Panc1 (cell line): Measurements from ENCODE around the gene SMAP1. TPM values are rescaled to one million over a fixed set of nuclear protein-coding genes. Genes with fewer than 3 reads are reported as not detected.

Experiments used
- ATAC-seq: fragments of 200-7000 bp; cut with Tn5 transposase; 2 replicates; pipeline ENCODE4 v1.9.1; 2020; ENCODE audit warnings: mild to moderate bottlenecking, moderate library complexity
- BruUV-seq: library from RNA; stranded (reverse); fragments of 400-500 nt; replicated peaks from 2 replicates; lab custom pipeline; 2021; lab: Mats Ljungman, UMichigan
- CTCF ChIA-PET: fragments of 300-600 bp; sonication (Branson Sonifier 250); formaldehyde crosslinking; loops from one replicate; lab custom pipeline; 2022; ENCODE audit warnings: antibody characterized with exemption; lab: Charles Lee
- POLR2A ChIA-PET: fragments of 300-600 bp; sonication (Branson Sonifier 250); formaldehyde crosslinking; loops from one replicate; lab custom pipeline; 2022; ENCODE audit warnings: antibody characterized with exemption; lab: Charles Lee
- DNase-seq: peaks from one replicate; pipeline ENCODE4 v3.0.0-alpha.2; 2010; ENCODE audit warnings: low read depth, low spot score
- H3K27ac ChIP-seq: 2 replicates; pipeline ENCODE4 v1.5.1; 2011; ENCODE audit warnings: mild to moderate bottlenecking, low read length, inconsistent platforms
- H3K27me3 ChIP-seq: fragments of 200-500 bp; sonication (Bioruptor generic); 2 replicates; pipeline ENCODE4 v1.6.0; 2014; ENCODE audit warnings: low read length, inconsistent platforms; ENCODE audit not compliant: control insufficient read depth, insufficient read depth
- H3K36me3 ChIP-seq: fragments of 200-500 bp; sonication (Bioruptor generic); 2 replicates; pipeline ENCODE4 v1.5.1; 2014; ENCODE audit warnings: inconsistent platforms, mild to moderate bottlenecking, low read length, moderate library complexity; ENCODE audit not compliant: control insufficient read depth, insufficient read depth
- H3K4me1 ChIP-seq: 2 replicates; pipeline ENCODE4 v1.5.1; 2011; ENCODE audit warnings: inconsistent platforms, mild to moderate bottlenecking, low read length, moderate library complexity; ENCODE audit not compliant: control insufficient read depth, insufficient read depth
- H3K4me3 ChIP-seq, 2 experiments: 2 replicates each; pipeline ENCODE4 v1.5.1; 2011 to 2012; ENCODE audit warnings: low read depth in 2 of 2, low read length in 2 of 2, mild to moderate bottlenecking in 2 of 2, inconsistent platforms in 1 of 2, moderate library complexity in 1 of 2
- H3K9me3 ChIP-seq: fragments of 200-500 bp; sonication (Bioruptor generic); 2 replicates; pipeline ENCODE4 v1.5.1; 2014; ENCODE audit warnings: low read depth, mild to moderate bottlenecking, inconsistent platforms, low read length, moderate library complexity; ENCODE audit not compliant: control insufficient read depth, insufficient read depth
- POLR2AphosphoS5 ChIP-seq: IDR thresholded peaks from 2 replicates; pipeline ENCODE4 v1.6.1; 2012; ENCODE audit warnings: mild to moderate bottlenecking, low read depth, low read length, moderate library complexity
- in situ Hi-C: cut with HindIII; loops from 2 replicates; pipeline ENCODE4 v1.10.0; 2016; ENCODE audit warnings: low sequenced_read_pairs, low pct_unique_long_range_greater_than_20kb
- intact Hi-C: fragments of 100-400 bp; cut with micrococcal nuclease; formaldehyde crosslinking; loops from one replicate; pipeline ENCODE4 v1.10.0; 2022; ENCODE audit not compliant: unreplicated experiment
- total RNA-seq: library from RNA; stranded (reverse); gene quantifications from one replicate; pipeline ENCODE4 v1.2.1, GENCODE V29; 2021; ENCODE audit not compliant: unreplicated experiment
- TF ChIP-seq, protein P1 (sequence below), 2 experiments: IDR thresholded peaks; 2 replicates each; pipeline ENCODE4 v1.6.1; 2011 to 2012; ENCODE audit warnings: low read depth in 2 of 2, control low read depth in 1 of 2, low read length in 1 of 2, mild to moderate bottlenecking in 1 of 2, moderate library complexity in 1 of 2; ENCODE audit not compliant: insufficient read depth in 1 of 2
- TF ChIP-seq, protein P2 (sequence below): fragments of 450-650 bp; IDR thresholded peaks from 2 replicates; pipeline ENCODE4 v1.5.1; 2017; ENCODE audit warnings: mild to moderate bottlenecking

Gene SMAP1
- total RNA-seq, 1 experiment from 2014 or later, result 41.9 TPM

DNA sequence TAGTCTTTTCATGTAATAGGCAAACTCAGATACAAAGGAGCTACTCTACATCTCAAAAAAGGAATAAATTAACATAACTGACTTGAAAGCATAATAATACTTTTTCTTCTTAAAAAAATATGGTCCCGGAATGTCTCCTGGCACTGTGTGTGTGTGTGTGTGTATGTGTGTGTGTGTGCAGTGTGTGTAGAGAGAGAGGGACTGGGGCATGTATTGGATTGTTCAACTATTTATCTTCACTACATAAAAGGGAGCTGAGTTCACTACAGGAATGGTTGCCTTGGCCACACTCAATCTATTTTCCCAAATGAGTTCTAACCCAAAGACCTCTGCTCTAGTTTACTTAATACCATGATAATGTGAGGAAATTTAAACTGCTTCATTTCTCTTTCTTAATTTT is 238.1 kb downstream of the SMAP1 start:
- ChIA-PET POLR2A (no interaction called here), CTCF (interaction anchor here (0.6 kb wide), 1 partner anchor 669 kb away, joined by 3 read pairs; no protein-coding TSS in a partner anchor)
- Histone ChIP-seq H3K36me3 (no peaks in the 10 kb centered on the region), H3K27me3 (peaks cover 3% of the 10 kb centered on the region; the same call in 1 of the 2 replicates), H3K9me3 (no peaks in the 10 kb centered on the region), H3K4me1 (no peaks in the 10 kb centered on the region), H3K4me3 (no peak overlapping the region), H3K27ac (no peak overlapping the region)
- BruUV-seq, result no TSS peak
- in situ Hi-C loops (no loop called here), intact Hi-C loops (no loop called here)
- DNase-seq (no peak), ATAC-seq (no peak)
- TF ChIP-seq, protein P1, sequence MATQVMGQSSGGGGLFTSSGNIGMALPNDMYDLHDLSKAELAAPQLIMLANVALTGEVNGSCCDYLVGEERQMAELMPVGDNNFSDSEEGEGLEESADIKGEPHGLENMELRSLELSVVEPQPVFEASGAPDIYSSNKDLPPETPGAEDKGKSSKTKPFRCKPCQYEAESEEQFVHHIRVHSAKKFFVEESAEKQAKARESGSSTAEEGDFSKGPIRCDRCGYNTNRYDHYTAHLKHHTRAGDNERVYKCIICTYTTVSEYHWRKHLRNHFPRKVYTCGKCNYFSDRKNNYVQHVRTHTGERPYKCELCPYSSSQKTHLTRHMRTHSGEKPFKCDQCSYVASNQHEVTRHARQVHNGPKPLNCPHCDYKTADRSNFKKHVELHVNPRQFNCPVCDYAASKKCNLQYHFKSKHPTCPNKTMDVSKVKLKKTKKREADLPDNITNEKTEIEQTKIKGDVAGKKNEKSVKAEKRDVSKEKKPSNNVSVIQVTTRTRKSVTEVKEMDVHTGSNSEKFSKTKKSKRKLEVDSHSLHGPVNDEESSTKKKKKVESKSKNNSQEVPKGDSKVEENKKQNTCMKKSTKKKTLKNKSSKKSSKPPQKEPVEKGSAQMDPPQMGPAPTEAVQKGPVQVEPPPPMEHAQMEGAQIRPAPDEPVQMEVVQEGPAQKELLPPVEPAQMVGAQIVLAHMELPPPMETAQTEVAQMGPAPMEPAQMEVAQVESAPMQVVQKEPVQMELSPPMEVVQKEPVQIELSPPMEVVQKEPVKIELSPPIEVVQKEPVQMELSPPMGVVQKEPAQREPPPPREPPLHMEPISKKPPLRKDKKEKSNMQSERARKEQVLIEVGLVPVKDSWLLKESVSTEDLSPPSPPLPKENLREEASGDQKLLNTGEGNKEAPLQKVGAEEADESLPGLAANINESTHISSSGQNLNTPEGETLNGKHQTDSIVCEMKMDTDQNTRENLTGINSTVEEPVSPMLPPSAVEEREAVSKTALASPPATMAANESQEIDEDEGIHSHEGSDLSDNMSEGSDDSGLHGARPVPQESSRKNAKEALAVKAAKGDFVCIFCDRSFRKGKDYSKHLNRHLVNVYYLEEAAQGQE (IDR thresholded peaks at IDR 0.05; ENCODE audit: insufficient read depth in 1 of 2, low read depth in 2 of 2, low read length in 1 of 2), result no peak
- TF ChIP-seq POLR2AphosphoS5, result no peak
- TF ChIP-seq, protein P2, sequence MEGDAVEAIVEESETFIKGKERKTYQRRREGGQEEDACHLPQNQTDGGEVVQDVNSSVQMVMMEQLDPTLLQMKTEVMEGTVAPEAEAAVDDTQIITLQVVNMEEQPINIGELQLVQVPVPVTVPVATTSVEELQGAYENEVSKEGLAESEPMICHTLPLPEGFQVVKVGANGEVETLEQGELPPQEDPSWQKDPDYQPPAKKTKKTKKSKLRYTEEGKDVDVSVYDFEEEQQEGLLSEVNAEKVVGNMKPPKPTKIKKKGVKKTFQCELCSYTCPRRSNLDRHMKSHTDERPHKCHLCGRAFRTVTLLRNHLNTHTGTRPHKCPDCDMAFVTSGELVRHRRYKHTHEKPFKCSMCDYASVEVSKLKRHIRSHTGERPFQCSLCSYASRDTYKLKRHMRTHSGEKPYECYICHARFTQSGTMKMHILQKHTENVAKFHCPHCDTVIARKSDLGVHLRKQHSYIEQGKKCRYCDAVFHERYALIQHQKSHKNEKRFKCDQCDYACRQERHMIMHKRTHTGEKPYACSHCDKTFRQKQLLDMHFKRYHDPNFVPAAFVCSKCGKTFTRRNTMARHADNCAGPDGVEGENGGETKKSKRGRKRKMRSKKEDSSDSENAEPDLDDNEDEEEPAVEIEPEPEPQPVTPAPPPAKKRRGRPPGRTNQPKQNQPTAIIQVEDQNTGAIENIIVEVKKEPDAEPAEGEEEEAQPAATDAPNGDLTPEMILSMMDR, result no peak

Other genes starting within 250 kb of the SMAP1 start
- 14.4 TPM for gene SDHAF4, start 101.0 kb upstream of the SMAP1 start, total RNA-seq